Esophagus muscularis mucosa (tissue), 4 donors: ENCODE measurements around the gene CDK14. TPM values are rescaled to one million over a fixed set of nuclear protein-coding genes. Genes with fewer than 3 reads are reported as not detected.

Experiments
- DNase-seq: peaks from one replicate; pipeline ENCODE4 v3.0.0-alpha.2; 2017; ENCODE audit errors: extremely low spot score
- H3K27ac ChIP-seq, 4 donors: fragments of 200-600 bp; sonication (generic); replicated peaks in 1 of 4; 1 replicate in 3 of 4; 2 replicates in 1 of 4; pipeline ENCODE4 v1.5.1; 2016 to 2019; ENCODE audit warnings: mild to moderate bottlenecking in 1 of 4
- H3K27me3 ChIP-seq, 4 donors: fragments of 200-600 bp; sonication (generic); one replicate each; pipeline versions ENCODE4 v1.5.1 to v1.6.0; 2016 to 2019
- H3K36me3 ChIP-seq, 4 donors: fragments of 200-600 bp; sonication (generic); one replicate each; pipeline ENCODE4 v1.5.1; 2016 to 2019
- H3K4me1 ChIP-seq, 4 donors: fragments of 200-600 bp; sonication (generic); one replicate each; pipeline ENCODE4 v1.5.1; 2016 to 2019
- H3K4me3 ChIP-seq, 4 donors: fragments of 200-600 bp; sonication (generic); 1 replicate in 2 of 4; 2 replicates in 2 of 4; pipeline ENCODE4 v1.5.1; 2016 to 2019; ENCODE audit warnings: mild to moderate bottlenecking in 4 of 4, moderate library complexity in 1 of 4
- H3K9me3 ChIP-seq, 4 donors: fragments of 200-600 bp; sonication (generic); 1 replicate in 3 of 4; 2 replicates in 1 of 4; pipeline ENCODE4 v1.5.1; 2016 to 2019
- EP300 ChIP-seq: sonication (generic); formaldehyde crosslinking; IDR thresholded peaks from one replicate; pipeline ENCODE4 v1.6.1; 2017; ENCODE audit warnings: antibody characterized with exemption
- POLR2A ChIP-seq: fragments of 450-650 bp; IDR thresholded peaks from one replicate; pipeline ENCODE4 v1.6.1; 2017; ENCODE audit warnings: antibody characterized with exemption, moderate library complexity, mild to moderate bottlenecking, low read depth
- POLR2AphosphoS5 ChIP-seq, 2 donors: sonication (generic); formaldehyde crosslinking; IDR thresholded peaks; one replicate each; pipeline ENCODE4 v1.6.1; 2017; ENCODE audit warnings: antibody characterized with exemption in 2 of 2
- WGBS: methylation state at CpG from one replicate; pipeline ENCODE4 v1.1.5; 2018; 5-methylcytosine and 5-hydroxymethylcytosine counted together
- intact Hi-C: fragments of 100-400 bp; cut with DNase I; formaldehyde crosslinking; loops from one replicate; pipeline ENCODE4 v1.15.1; 2023
- total RNA-seq, 4 donors: library from RNA; depleted of rRNA; stranded (reverse); fragments of >200 nt; gene quantifications; one replicate each; pipeline versions ENCODE4 v1.1.0 to v1.2.1, GENCODE V29; 2016
- TF ChIP-seq, protein P1 (sequence below), 3 experiments: fragments of 200-600 bp in 2 of 3; fragments of 450-650 bp in 1 of 3; sonication (generic) in 2 of 3; IDR thresholded peaks; one replicate each; pipeline ENCODE4 v1.5.1; 2017 to 2019; ENCODE audit warnings: antibody characterized with exemption in 3 of 3, mild to moderate bottlenecking in 2 of 3, moderate library complexity in 1 of 3

CDK14 gene
- total RNA-seq, 4 donors from 2014 or later: 9.6 to 17.7 (median 14.3) TPM

DNA sequence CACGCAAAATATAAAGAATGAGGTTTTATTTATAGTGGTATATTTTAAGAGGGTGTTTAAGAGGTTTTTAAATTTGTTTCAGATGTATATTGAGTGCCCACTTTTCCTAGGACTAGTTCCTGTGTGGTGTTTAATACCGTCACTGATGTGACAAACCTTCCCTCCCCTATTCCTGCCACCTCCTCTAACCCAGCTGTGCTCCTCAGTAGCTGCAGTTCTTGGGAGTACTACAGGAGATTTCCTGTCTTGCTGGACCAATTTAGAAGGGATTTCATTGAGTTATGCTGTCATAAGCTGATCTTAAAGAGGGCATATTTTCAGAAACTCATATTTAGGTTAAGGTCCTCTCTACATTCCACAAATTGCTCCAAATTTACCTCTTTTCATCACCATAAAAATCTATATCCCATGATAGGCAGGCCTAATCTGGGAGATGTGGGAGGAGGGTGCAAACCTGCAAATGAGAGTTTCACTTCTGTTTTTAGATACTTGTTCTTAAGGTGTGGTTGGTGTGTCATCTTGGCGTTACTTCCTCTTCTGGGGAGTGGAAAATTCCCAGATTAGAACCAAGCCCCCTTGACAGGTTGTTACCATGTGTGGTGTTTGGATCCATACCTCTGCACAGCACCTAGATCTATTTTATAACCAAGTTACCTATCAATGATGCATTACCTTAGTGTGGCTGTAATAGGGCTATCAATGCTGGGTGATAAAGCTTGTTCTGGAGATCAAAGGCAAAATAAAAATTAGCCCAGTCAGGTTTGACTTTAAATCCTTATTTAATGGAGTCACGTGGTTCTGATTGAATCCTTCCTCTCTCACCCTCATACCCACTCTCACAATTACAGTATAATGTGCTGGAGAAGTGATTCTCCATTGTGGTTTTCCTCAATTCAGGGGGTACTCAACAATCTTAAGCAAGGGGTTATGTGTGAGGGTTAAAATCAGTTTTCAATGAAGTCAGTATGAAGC lies 141.1 kb downstream of the CDK14 start:
- Histone ChIP-seq H3K27ac (no peak overlapping the region), H3K4me3 (no peak overlapping the region), H3K4me1 (no peaks in the 10 kb centered on the region), H3K36me3 (peaks cover 0 to 9% (median 0%) of the 10 kb centered on the region in 4 donors), H3K9me3 (no peaks in the 10 kb centered on the region), H3K27me3 (no peaks in the 10 kb centered on the region)
- intact Hi-C loops: no loop called here
- no peak for DNase-seq
- TF ChIP-seq POLR2AphosphoS5 (IDR thresholded peaks at IDR 0.05): no peak
- TF ChIP-seq, protein P1, sequence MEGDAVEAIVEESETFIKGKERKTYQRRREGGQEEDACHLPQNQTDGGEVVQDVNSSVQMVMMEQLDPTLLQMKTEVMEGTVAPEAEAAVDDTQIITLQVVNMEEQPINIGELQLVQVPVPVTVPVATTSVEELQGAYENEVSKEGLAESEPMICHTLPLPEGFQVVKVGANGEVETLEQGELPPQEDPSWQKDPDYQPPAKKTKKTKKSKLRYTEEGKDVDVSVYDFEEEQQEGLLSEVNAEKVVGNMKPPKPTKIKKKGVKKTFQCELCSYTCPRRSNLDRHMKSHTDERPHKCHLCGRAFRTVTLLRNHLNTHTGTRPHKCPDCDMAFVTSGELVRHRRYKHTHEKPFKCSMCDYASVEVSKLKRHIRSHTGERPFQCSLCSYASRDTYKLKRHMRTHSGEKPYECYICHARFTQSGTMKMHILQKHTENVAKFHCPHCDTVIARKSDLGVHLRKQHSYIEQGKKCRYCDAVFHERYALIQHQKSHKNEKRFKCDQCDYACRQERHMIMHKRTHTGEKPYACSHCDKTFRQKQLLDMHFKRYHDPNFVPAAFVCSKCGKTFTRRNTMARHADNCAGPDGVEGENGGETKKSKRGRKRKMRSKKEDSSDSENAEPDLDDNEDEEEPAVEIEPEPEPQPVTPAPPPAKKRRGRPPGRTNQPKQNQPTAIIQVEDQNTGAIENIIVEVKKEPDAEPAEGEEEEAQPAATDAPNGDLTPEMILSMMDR (IDR thresholded peaks at IDR 0.05): no peak
- TF ChIP-seq EP300: no peak
- TF ChIP-seq POLR2A: no peak
- WGBS: 94% methylated on average over 4 of the region's 4 CpGs

DNA sequence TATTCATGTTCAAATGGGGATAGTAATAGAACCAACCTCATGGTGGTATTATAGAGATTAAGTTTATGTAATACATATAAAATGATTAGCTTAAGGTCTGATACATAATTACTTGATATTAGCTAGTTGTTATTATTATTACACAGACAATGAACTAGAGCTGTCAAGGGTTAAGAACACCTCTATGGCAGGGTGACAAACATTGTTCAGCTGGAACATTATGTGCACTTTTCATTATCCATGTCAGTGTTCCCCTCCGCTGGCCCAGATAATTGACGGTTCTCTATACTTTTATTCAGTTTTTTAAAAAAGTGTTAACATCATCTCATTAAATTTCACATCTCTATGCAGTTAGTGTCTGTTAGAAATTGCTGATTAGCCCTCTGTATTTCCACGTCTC lies 142.1 kb downstream of the CDK14 start:
- WGBS: 96% methylated on average over 3 of the region's 3 CpGs
- Histone ChIP-seq H3K9me3 (no peaks in the 10 kb centered on the region), H3K4me1 (no peaks in the 10 kb centered on the region), H3K4me3 (no peak overlapping the region), H3K36me3 (peaks cover 0 to 9% (median 0%) of the 10 kb centered on the region in 4 donors), H3K27me3 (no peaks in the 10 kb centered on the region), H3K27ac (no peak overlapping the region)
- TF ChIP-seq, protein P1 (IDR thresholded peaks at IDR 0.05): no peak
- TF ChIP-seq EP300: no peak
- TF ChIP-seq POLR2AphosphoS5 (IDR thresholded peaks at IDR 0.05): no peak
- no peak for TF ChIP-seq POLR2A
- no peak for DNase-seq
- intact Hi-C loops: no loop called here

DNA sequence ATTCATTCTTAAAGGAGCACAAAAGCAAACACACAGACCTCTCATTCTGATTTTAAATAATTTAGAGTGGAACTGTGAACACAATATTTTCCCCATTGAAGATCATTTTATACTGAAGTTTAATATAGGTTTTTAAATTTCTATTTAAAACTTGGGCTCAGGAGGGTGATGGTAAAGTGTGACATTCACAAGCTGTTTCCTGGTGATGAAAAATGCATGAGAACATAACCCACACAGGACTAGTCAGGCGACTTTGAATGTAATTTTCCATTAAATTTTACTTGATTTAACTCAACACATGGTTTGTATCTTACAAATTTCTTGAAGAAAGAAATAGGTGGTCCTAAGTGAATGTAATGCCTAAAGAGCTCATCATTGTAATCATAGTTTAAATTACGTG lies 143.6 kb downstream of the CDK14 start:
- DNase-seq: no peak
- 84% methylated on average over 2 of the region's 2 CpGs for WGBS
- H3K4me3 ChIP-seq: no peak overlapping the region
- TF ChIP-seq POLR2A (no peak), POLR2AphosphoS5 (IDR thresholded peaks at IDR 0.05) (no peak)
- H3K27me3 ChIP-seq: no peaks in the 10 kb centered on the region
- intact Hi-C loops: no loop called here
- peaks cover 0 to 9% (median 0%) of the 10 kb centered on the region in 4 donors for H3K36me3 ChIP-seq
- no peaks in the 10 kb centered on the region for H3K4me1 ChIP-seq
- H3K9me3 ChIP-seq: no peaks in the 10 kb centered on the region
- no peak overlapping the region for H3K27ac ChIP-seq

DNA sequence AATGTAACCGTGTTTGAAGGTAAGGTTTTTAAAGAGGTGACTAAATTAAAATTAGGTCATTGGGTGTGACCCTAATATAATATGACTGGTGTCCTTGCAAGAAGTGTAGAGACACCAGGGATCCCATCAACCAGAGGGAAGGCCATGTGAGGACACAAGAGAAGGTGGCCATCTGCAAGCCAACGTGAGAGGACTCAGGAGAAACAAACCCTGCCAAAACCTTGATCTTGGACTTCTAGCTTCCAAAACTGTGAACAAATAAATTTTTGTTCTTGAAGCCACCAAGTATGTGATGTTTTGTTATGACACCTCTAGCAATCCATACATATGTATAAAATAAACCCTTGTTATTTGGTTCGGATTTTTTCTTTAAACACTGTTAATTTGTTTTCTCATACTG lies 144.3 kb downstream of the CDK14 start:
- Histone ChIP-seq H3K36me3 (peaks cover 0 to 5% (median 0%) of the 10 kb centered on the region in 4 donors), H3K4me3 (no peak overlapping the region), H3K4me1 (no peaks in the 10 kb centered on the region), H3K27ac (no peak overlapping the region), H3K27me3 (no peaks in the 10 kb centered on the region), H3K9me3 (no peaks in the 10 kb centered on the region)
- no peak for DNase-seq
- intact Hi-C loops: no loop called here
- TF ChIP-seq POLR2A (no peak), EP300 (no peak), POLR2AphosphoS5 (IDR thresholded peaks at IDR 0.05) (no peak)
- TF ChIP-seq, protein P1 (IDR thresholded peaks at IDR 0.05): no peak
- WGBS: 86% methylated on average over 3 of the region's 3 CpGs

DNA sequence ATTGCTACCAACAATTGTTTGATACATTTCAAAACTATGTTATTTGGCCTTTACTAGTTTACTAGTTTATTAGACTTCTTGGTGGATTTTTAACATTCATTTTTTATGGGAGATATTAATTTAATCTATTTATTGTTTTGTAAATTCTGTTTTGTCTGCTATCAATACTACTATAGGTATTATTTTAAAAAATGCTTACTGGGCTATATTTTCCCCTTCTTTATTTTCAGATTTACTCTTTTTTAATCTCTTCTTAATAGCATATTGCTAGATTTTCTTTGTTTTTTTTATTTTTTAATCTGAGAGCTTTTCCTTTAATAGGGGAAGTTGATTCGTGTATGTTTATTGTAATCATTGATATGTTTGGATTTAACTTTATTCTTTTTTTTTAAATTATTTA lies 147.5 kb downstream of the CDK14 start:
- Histone ChIP-seq H3K4me3 (no peak overlapping the region), H3K27me3 (no peaks in the 10 kb centered on the region), H3K4me1 (no peaks in the 10 kb centered on the region), H3K36me3 (no peaks in the 10 kb centered on the region), H3K27ac (no peak overlapping the region), H3K9me3 (no peaks in the 10 kb centered on the region)
- no peak for DNase-seq
- 5% methylated on average over 1 of the region's 1 CpG for WGBS
- intact Hi-C loops: no loop called here
- TF ChIP-seq EP300 (no peak), POLR2AphosphoS5 (IDR thresholded peaks at IDR 0.05) (no peak), POLR2A (no peak)
- TF ChIP-seq, protein P1 (IDR thresholded peaks at IDR 0.05): no peak
